Measurements from ENCODE around the gene CKAP5. TPM values are rescaled to one million over a fixed set of nuclear protein-coding genes. Genes with fewer than 3 reads are reported as not detected.

The CKAP5 gene
- total RNA-seq, 1 experiment from 2014 or later = 166 TPM

- Histone ChIP-seq H2AFZ (ENCODE audit: low read depth, low read length, poor library complexity, severe bottlenecking) (no peak overlapping the region), H3K36me3 (ENCODE audit: control insufficient read depth in 1 of 2, insufficient read depth in 2 of 2, low read length in 2 of 2) (peaks cover 0 to 6% of the 10 kb centered on the region in 2 experiments; a peak in 1 of 4 replicates), H3K27me3 (ENCODE audit: insufficient read depth, low read length) (no peaks in the 10 kb centered on the region), H3K4me2 (ENCODE audit: low read length) (no peak overlapping the region), H3K4me3 (replicated peaks in 1 of 2; ENCODE audit: low read depth in 1 of 2, low read length in 2 of 2) (no peak overlapping the region), H3K79me2 (ENCODE audit: insufficient read depth, low read length) (peaks cover 16% of the 10 kb centered on the region), H3K27ac (ENCODE audit: low read depth, low read length) (no peak overlapping the region), H3K4me1 (ENCODE audit: control insufficient read depth in 1 of 2, insufficient read depth in 2 of 2, low read length in 2 of 2) (peaks cover 0 to 13% of the 10 kb centered on the region in 2 experiments; a peak in 1 of 4 replicates), H4K20me1 (ENCODE audit: insufficient read depth) (no peaks in the 10 kb centered on the region), H3K9ac (ENCODE audit: low read length) (no peak overlapping the region), H3K9me2 (ENCODE audit: insufficient read depth) (no peaks in the 10 kb centered on the region), H3K9me3 (ENCODE audit: control insufficient read depth in 1 of 2, insufficient read depth in 1 of 2, low read depth in 1 of 2, low read length in 2 of 2) (no peaks in the 10 kb centered on the region)
- intact Hi-C loops (cut with micrococcal nuclease) = no loop called here
- ATAC-seq (no peak), DNase-seq (ENCODE audit: low read depth, low spot score) (no peak)
- no TSS peak for BruUV-seq (replicated peaks)
- ChIA-PET POLR2A (no interaction called here), RAD21 (ENCODE audit: low non-redundant PET in 1 of 2, low total read pairs in 2 of 2, uncharacterized antibody in 2 of 2, unreplicated experiment in 2 of 2) (no interaction called here), CTCF (no interaction called here)
- no peak for TF ChIP-seq JUND (IDR thresholded peaks at IDR 0.05)
- TF ChIP-seq, protein P1, sequence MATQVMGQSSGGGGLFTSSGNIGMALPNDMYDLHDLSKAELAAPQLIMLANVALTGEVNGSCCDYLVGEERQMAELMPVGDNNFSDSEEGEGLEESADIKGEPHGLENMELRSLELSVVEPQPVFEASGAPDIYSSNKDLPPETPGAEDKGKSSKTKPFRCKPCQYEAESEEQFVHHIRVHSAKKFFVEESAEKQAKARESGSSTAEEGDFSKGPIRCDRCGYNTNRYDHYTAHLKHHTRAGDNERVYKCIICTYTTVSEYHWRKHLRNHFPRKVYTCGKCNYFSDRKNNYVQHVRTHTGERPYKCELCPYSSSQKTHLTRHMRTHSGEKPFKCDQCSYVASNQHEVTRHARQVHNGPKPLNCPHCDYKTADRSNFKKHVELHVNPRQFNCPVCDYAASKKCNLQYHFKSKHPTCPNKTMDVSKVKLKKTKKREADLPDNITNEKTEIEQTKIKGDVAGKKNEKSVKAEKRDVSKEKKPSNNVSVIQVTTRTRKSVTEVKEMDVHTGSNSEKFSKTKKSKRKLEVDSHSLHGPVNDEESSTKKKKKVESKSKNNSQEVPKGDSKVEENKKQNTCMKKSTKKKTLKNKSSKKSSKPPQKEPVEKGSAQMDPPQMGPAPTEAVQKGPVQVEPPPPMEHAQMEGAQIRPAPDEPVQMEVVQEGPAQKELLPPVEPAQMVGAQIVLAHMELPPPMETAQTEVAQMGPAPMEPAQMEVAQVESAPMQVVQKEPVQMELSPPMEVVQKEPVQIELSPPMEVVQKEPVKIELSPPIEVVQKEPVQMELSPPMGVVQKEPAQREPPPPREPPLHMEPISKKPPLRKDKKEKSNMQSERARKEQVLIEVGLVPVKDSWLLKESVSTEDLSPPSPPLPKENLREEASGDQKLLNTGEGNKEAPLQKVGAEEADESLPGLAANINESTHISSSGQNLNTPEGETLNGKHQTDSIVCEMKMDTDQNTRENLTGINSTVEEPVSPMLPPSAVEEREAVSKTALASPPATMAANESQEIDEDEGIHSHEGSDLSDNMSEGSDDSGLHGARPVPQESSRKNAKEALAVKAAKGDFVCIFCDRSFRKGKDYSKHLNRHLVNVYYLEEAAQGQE (IDR thresholded peaks at IDR 0.05; ENCODE audit: low read depth) = no peak
Measured at GRCh38 chr11:46696212-46696558, 149.9 kb downstream of the CKAP5 start.

DNA sequence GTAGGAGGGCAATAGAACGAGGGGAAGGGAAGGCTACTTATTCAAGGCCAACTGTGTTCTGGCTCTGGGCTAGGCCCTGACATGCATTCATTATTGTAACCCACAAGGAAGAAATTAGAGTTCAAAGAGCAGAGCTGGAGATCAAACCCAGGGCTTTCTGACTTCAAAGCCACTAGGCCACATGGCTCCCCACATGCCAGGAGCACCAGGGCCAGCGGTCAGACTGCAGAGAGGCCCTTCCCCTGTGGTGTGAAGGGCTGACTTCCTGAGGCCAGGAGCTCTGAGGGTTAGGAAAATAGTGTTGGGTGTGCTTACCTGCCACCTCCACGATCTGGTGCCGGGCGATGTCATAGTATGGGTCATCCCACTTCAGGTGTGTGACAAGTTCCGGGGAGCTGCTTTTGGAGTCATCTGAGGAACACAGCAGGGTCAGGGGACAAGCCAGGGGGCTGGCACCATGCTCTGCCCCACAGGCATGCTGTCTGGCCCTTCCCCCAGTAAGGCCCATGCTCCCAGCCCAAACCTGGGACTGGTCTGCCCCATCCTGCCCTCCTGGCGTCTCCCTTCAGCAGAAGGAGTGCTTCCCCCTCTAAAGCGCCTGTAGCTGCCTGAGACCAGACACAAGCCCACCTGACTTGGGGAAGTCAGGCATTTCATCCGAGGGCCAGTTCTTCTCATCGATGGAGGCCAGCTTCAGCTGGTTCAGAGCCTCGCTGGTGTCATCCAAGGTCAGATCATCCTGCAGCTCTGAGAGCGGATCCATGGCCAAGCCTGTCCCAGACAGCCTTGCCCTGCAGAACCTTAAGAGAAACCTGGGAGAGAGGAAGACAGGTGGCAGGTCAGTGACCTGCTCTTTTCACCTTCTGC lies 150.5 kb downstream of the CKAP5 start:
- Histone ChIP-seq H3K27ac (ENCODE audit: low read depth, low read length) (no peak overlapping the region), H3K4me3 (replicated peaks in 1 of 2; ENCODE audit: low read depth in 1 of 2, low read length in 2 of 2) (no peak overlapping the region), H3K9me3 (ENCODE audit: control insufficient read depth in 1 of 2, insufficient read depth in 1 of 2, low read depth in 1 of 2, low read length in 2 of 2) (no peaks in the 10 kb centered on the region), H3K79me2 (ENCODE audit: insufficient read depth, low read length) (peaks cover 13% of the 10 kb centered on the region), H3K9ac (ENCODE audit: low read length) (no peak overlapping the region), H3K36me3 (ENCODE audit: control insufficient read depth in 1 of 2, insufficient read depth in 2 of 2, low read length in 2 of 2) (peaks cover 0 to 6% of the 10 kb centered on the region in 2 experiments; a peak in 1 of 4 replicates), H3K9me2 (ENCODE audit: insufficient read depth) (no peaks in the 10 kb centered on the region), H4K20me1 (ENCODE audit: insufficient read depth) (no peaks in the 10 kb centered on the region), H3K27me3 (ENCODE audit: insufficient read depth, low read length) (no peaks in the 10 kb centered on the region), H2AFZ (ENCODE audit: low read depth, low read length, poor library complexity, severe bottlenecking) (no peak overlapping the region), H3K4me1 (ENCODE audit: control insufficient read depth in 1 of 2, insufficient read depth in 2 of 2, low read length in 2 of 2) (peaks cover 0 to 13% of the 10 kb centered on the region in 2 experiments; a peak in 1 of 4 replicates), H3K4me2 (ENCODE audit: low read length) (no peak overlapping the region)
- DNase-seq (ENCODE audit: low read depth, low spot score) (no peak), ATAC-seq (no peak)
- no TSS peak for BruUV-seq (replicated peaks)
- ChIA-PET CTCF (no interaction called here), POLR2A (no interaction called here), RAD21 (ENCODE audit: low non-redundant PET in 1 of 2, low total read pairs in 2 of 2, uncharacterized antibody in 2 of 2, unreplicated experiment in 2 of 2) (no interaction called here)
- intact Hi-C loops (cut with micrococcal nuclease) = no loop called here
- TF ChIP-seq ELF1 (IDR thresholded peaks at IDR 0.05; ENCODE audit: borderline replicate concordance, low read depth) (no peak), TCF7L2 (IDR thresholded peaks at IDR 0.05; ENCODE audit: borderline replicate concordance, extremely low read depth, insufficient read depth, insufficient read length) (no peak), ZFX (IDR thresholded peaks at IDR 0.05) (no peak), SRF (IDR thresholded peaks at IDR 0.05; ENCODE audit: low read depth) (no peak), ZNF274 (IDR thresholded peaks at IDR 0.05; ENCODE audit: low read depth, low read length) (no peak)
- TF ChIP-seq, protein P2, sequence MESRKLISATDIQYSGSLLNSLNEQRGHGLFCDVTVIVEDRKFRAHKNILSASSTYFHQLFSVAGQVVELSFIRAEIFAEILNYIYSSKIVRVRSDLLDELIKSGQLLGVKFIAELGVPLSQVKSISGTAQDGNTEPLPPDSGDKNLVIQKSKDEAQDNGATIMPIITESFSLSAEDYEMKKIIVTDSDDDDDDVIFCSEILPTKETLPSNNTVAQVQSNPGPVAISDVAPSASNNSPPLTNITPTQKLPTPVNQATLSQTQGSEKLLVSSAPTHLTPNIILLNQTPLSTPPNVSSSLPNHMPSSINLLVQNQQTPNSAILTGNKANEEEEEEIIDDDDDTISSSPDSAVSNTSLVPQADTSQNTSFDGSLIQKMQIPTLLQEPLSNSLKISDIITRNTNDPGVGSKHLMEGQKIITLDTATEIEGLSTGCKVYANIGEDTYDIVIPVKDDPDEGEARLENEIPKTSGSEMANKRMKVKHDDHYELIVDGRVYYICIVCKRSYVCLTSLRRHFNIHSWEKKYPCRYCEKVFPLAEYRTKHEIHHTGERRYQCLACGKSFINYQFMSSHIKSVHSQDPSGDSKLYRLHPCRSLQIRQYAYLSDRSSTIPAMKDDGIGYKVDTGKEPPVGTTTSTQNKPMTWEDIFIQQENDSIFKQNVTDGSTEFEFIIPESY (IDR thresholded peaks at IDR 0.05; ENCODE audit: extremely low read depth, insufficient replicate concordance, low read length) = no peak
- TF ChIP-seq, protein P1 (IDR thresholded peaks at IDR 0.05; ENCODE audit: low read depth) = no peak
